A549 (cell line): Measurements from ENCODE around the gene SSH2. TPM values are rescaled to one million over a fixed set of nuclear protein-coding genes. Genes with fewer than 3 reads are reported as not detected.

Experiments
- ATAC-seq, 2 experiments: fragments of 200-7000 bp in 1 of 2; fragments of >200 bp in 1 of 2; cut with Nextera tagmentation in 1 of 2; cut with Tn5 transposase in 1 of 2; 3 replicates each; pipeline versions ENCODE4 v1.8.0 to v1.9.1; 2018 to 2020; ENCODE audit warnings: mild to moderate bottlenecking in 1 of 2, moderate library complexity in 1 of 2
- CTCF ChIA-PET: fragments of 300-600 bp; sonication (Branson Sonifier 250); formaldehyde crosslinking; extraction: SDS; loops from one replicate; lab custom pipeline; 2021; ENCODE audit warnings: antibody characterized with exemption, inconsistent platforms; lab: Yijun Ruan, JAX
- POLR2A ChIA-PET: fragments of 350-600 bp; formaldehyde crosslinking; extraction: SDS; loops from one replicate; lab custom pipeline; 2021; ENCODE audit warnings: antibody characterized with exemption, inconsistent platforms; lab: Yijun Ruan, JAX
- DNase-seq, 2 experiments: peaks; one replicate each; pipeline versions ENCODE4 v3.0.0 to v3.0.0-alpha.2; 2011 to 2016; ENCODE audit warnings: low read depth in 1 of 2, low spot score in 1 of 2
- FAIRE-seq: peaks from 2 replicates; lab custom pipeline; 2011; peaks lifted over from hg19 to GRCh38; lab: Jason Lieb, UNC
- H3K27ac ChIP-seq, 2 experiments: fragments of >200 bp; sonication (Bioruptor Twin); formaldehyde crosslinking; 3 replicates each; pipeline ENCODE4 v1.5.1; 2016 to 2017
- H3K4me1 ChIP-seq: fragments of >200 bp; sonication (Bioruptor Twin); formaldehyde crosslinking; 3 replicates; pipeline ENCODE4 v1.6.1; 2016
- H3K4me2 ChIP-seq: fragments of >200 bp; sonication (Bioruptor Twin); formaldehyde crosslinking; 3 replicates; pipeline ENCODE4 v1.6.1; 2016
- H3K4me3 ChIP-seq: fragments of >200 bp; sonication (Bioruptor Twin); formaldehyde crosslinking; 3 replicates; pipeline ENCODE4 v1.5.1; 2016
- H3K9me3 ChIP-seq: fragments of >200 bp; sonication (Bioruptor Twin); formaldehyde crosslinking; 3 replicates; pipeline ENCODE4 v1.6.1; 2016
- BCL3 ChIP-seq: fragments of >200 bp; sonication (Bioruptor Twin); formaldehyde crosslinking; IDR thresholded peaks from 3 replicates; pipeline ENCODE4 v1.6.1; 2016
- BHLHE40 ChIP-seq: IDR thresholded peaks from 2 replicates; pipeline ENCODE4 v1.6.1; 2012; ENCODE audit warnings: low read depth, low read length, inconsistent platforms
- CBX2 ChIP-seq: fragments of 200-600 bp; sonication (generic); IDR thresholded peaks from 2 replicates; pipeline ENCODE4 v1.6.1; 2016; ENCODE audit warnings: low read depth, mild to moderate bottlenecking, borderline replicate concordance
- CBX8 ChIP-seq: fragments of 200-600 bp; sonication (generic); IDR thresholded peaks from 2 replicates; pipeline ENCODE4 v1.6.1; 2016
- CHD2 ChIP-seq: fragments of 150-350 bp; IDR thresholded peaks from 2 replicates; pipeline ENCODE4 v1.6.1; 2014; ENCODE audit warnings: low read length; ENCODE audit not compliant: partially characterized antibody
- CHD4 ChIP-seq: fragments of 200-600 bp; sonication (generic); IDR thresholded peaks from 2 replicates; pipeline ENCODE4 v1.6.1; 2016; ENCODE audit warnings: antibody characterized with exemption, mild to moderate bottlenecking, borderline replicate concordance
- EHF ChIP-seq: fragments of 250-450 bp; sonication (Bioruptor Pico); IDR thresholded peaks from 2 replicates; pipeline ENCODE4 v1.5.0; 2020; ENCODE audit warnings: mild to moderate bottlenecking
- EHMT2 ChIP-seq: fragments of 200-600 bp; sonication (generic); IDR thresholded peaks from 2 replicates; pipeline ENCODE4 v1.6.1; 2016; ENCODE audit warnings: antibody characterized with exemption, low read depth, mild to moderate bottlenecking, moderate library complexity
- ESRRA ChIP-seq: fragments of 150-350 bp; IDR thresholded peaks from 2 replicates; pipeline ENCODE4 v1.6.1; 2014; ENCODE audit warnings: mild to moderate bottlenecking, low read length, borderline replicate concordance
- FOSB ChIP-seq: fragments of 250-450 bp; sonication (Bioruptor Pico); IDR thresholded peaks from 2 replicates; pipeline ENCODE4 v1.5.0; 2020; ENCODE audit warnings: mild to moderate bottlenecking, moderate library complexity
- FOSL2 ChIP-seq, 2 experiments: fragments of 450-650 bp in 1 of 2; fragments of >200 bp in 1 of 2; sonication (Bioruptor Twin) in 1 of 2; formaldehyde crosslinking; IDR thresholded peaks; 2 replicates each; pipeline versions ENCODE4 v1.5.0 to v1.6.1; 2016 to 2020; ENCODE audit warnings: mild to moderate bottlenecking in 1 of 2, moderate library complexity in 1 of 2
- FOXS1 ChIP-seq: fragments of 250-450 bp; sonication (Bioruptor Pico); IDR thresholded peaks from 2 replicates; pipeline ENCODE4 v1.5.0; 2020; ENCODE audit warnings: mild to moderate bottlenecking, moderate library complexity
- GATA3 ChIP-seq: IDR thresholded peaks from 2 replicates; pipeline ENCODE4 v1.6.1; 2012; ENCODE audit warnings: borderline replicate concordance
- HES2 ChIP-seq: fragments of >200 bp; sonication (Bioruptor Twin); formaldehyde crosslinking; IDR thresholded peaks from 2 replicates; pipeline ENCODE4 v1.6.1; 2016
- HOXB5 ChIP-seq: fragments of 250-450 bp; sonication (Bioruptor Pico); IDR thresholded peaks from 2 replicates; pipeline ENCODE4 v1.5.0; 2020; ENCODE audit warnings: mild to moderate bottlenecking, moderate library complexity
- JUNB ChIP-seq: fragments of >200 bp; sonication (Bioruptor Twin); formaldehyde crosslinking; IDR thresholded peaks from 2 replicates; pipeline ENCODE4 v1.6.1; 2016
- KDM5A ChIP-seq: fragments of 200-600 bp; sonication (generic); IDR thresholded peaks from 2 replicates; pipeline ENCODE4 v1.6.1; 2016; ENCODE audit warnings: antibody characterized with exemption, mild to moderate bottlenecking
- MAFK ChIP-seq: fragments of 450-650 bp; IDR thresholded peaks from 2 replicates; pipeline ENCODE4 v1.6.1; 2014; ENCODE audit not compliant: partially characterized antibody
- MAZ ChIP-seq: fragments of 150-350 bp; IDR thresholded peaks from 2 replicates; pipeline ENCODE4 v1.6.1; 2014; ENCODE audit warnings: antibody characterized with exemption, low read depth, low read length, borderline replicate concordance
- NFE2L2 ChIP-seq: fragments of 150-350 bp; conservative IDR thresholded peaks from 2 replicates; pipeline ENCODE4 v1.6.1; 2014; ENCODE audit warnings: low read length
- NR3C1 ChIP-seq: fragments of >200 bp; sonication (Bioruptor Twin); formaldehyde crosslinking; IDR thresholded peaks from 3 replicates; pipeline ENCODE4 v1.6.1; 2017
- POLR2A ChIP-seq: IDR thresholded peaks from 2 replicates; pipeline ENCODE4 v1.6.1; 2012; ENCODE audit warnings: mild to moderate bottlenecking, low read length
- RAD21 ChIP-seq, 2 experiments: fragments of >200 bp in 1 of 2; sonication (Bioruptor Twin) in 1 of 2; formaldehyde crosslinking in 1 of 2; IDR thresholded peaks in 1 of 2; conservative IDR thresholded peaks in 1 of 2; 2 replicates in 1 of 2; 3 replicates in 1 of 2; pipeline ENCODE4 v1.6.1; 2012 to 2018; ENCODE audit warnings: inconsistent platforms in 1 of 2
- RCOR1 ChIP-seq: fragments of 150-350 bp; IDR thresholded peaks from 2 replicates; pipeline ENCODE4 v1.6.1; 2014; ENCODE audit warnings: antibody characterized with exemption, low read length, low read depth
- RFX5 ChIP-seq: fragments of 450-650 bp; IDR thresholded peaks from 2 replicates; pipeline ENCODE4 v1.7.1; 2014; ENCODE audit warnings: antibody characterized with exemption, mild to moderate bottlenecking, moderate library complexity
- SMC3 ChIP-seq: fragments of >200 bp; sonication (Bioruptor Twin); formaldehyde crosslinking; IDR thresholded peaks from 3 replicates; pipeline ENCODE4 v1.6.1; 2018; ENCODE audit warnings: inconsistent platforms
- TP53 ChIP-seq: fragments of 250-450 bp; sonication (Bioruptor Pico); IDR thresholded peaks from 2 replicates; pipeline ENCODE4 v1.5.0; 2021; ENCODE audit warnings: mild to moderate bottlenecking, moderate library complexity
- ZC3H11A ChIP-seq: fragments of 450-650 bp; IDR thresholded peaks from 2 replicates; pipeline ENCODE4 v1.6.1; 2014; ENCODE audit warnings: antibody characterized with exemption, mild to moderate bottlenecking
- ZSCAN20 ChIP-seq: fragments of 250-450 bp; sonication (Bioruptor Pico); IDR thresholded peaks from 2 replicates; pipeline ENCODE4 v1.8.0; 2022; ENCODE audit warnings: mild to moderate bottlenecking, moderate library complexity
- WGBS: methylation state at CpG from one replicate; pipeline ENCODE4 v1.1.6; 2017; ENCODE audit errors: missing lambda C conversion rate; 5-methylcytosine and 5-hydroxymethylcytosine counted together
- polyA plus RNA-seq, 4 experiments: library from polyadenylated mRNA; depleted of rRNA in 3 of 4; stranded (reverse); fragments of >200 nt; fragmentation: RNase III in 1 of 4; extraction: RNeasy Plus Mini Kit Qiagen cat#74134 plus additional on column Dnase treatment in 1 of 4; gene quantifications; 2 replicates in 3 of 4; 3 replicates in 1 of 4; pipeline ENCODE4 v1.2.3, GENCODE V29; 2011 to 2017
- TF ChIP-seq, protein P1 (sequence below): fragments of 250-450 bp; sonication (Bioruptor Pico); IDR thresholded peaks from 2 replicates; pipeline ENCODE4 v1.5.0; 2021; ENCODE audit warnings: mild to moderate bottlenecking, moderate library complexity, borderline replicate concordance
- TF ChIP-seq, protein P2 (sequence below): fragments of 200-600 bp; sonication (generic); IDR thresholded peaks from 2 replicates; pipeline ENCODE4 v1.6.1; 2016; ENCODE audit warnings: antibody characterized with exemption, mild to moderate bottlenecking, moderate library complexity
- TF ChIP-seq, protein P3 (sequence below): IDR thresholded peaks from 2 replicates; pipeline ENCODE4 v1.6.1; 2012

The SSH2 gene
- polyA plus RNA-seq, 2 of the 4 experiments (the other 2 are of a cell fraction) = 20.7 to 24.5 TPM

- no peak for FAIRE-seq
- Histone ChIP-seq H3K4me3 (peak overlapping the region; percentile 23; the same call in 2 of the 3 replicates), H3K4me1 (peaks cover 27% of the 10 kb centered on the region), H3K4me2 (peak overlapping the region; percentile 78), H3K27ac (peak overlapping the region; percentile 67 to 77), H3K9me3 (no peaks in the 10 kb centered on the region)
- peak; percentile 7 to 41; a peak in 5 of 6 replicates for ATAC-seq
- POLR2A ChIA-PET = interaction anchor here (0.6 to 1.1 kb wide), 4 partner anchors 11 to 771 kb away, joined by 3 to 7 read pairs (median 4); partner anchors contain the start of gene ANKRD13B
- WGBS = 51% methylated on average over 12 of the region's 13 CpGs
- DNase-seq = no peak
- CTCF ChIA-PET = interaction anchor here (0.6 to 23.2 kb wide), 19 partner anchors 8 to 480 kb away, joined by 3 to 447 read pairs (median 5); partner anchors contain the start of genes ABHD15, ANKRD13B, CORO6 and TP53I13
- TF ChIP-seq FOSL2 (IDR thresholded peaks at IDR 0.05) (no peak), FOSL2 (CRISPR knock-in tag; IDR thresholded peaks at IDR 0.05) (no peak), CHD2 (no peak), FOSB (CRISPR knock-in tag) (no peak), HES2 (no peak), RCOR1 (no peak), KDM5A (no peak), RAD21 (conservative IDR thresholded peaks at IDR 0.05 in 1 of 2, IDR thresholded peaks at IDR 0.05 in 1 of 2) (no peak), CBX8 (no peak), MAZ (no peak), TP53 (CRISPR knock-in tag) (no peak), NFE2L2 (no peak), ZC3H11A (no peak), MAFK (no peak), CHD4 (no peak), GATA3 (no peak)
These were observed 316.2 kb downstream of the SSH2 start for GRCh38 chr17:29613856-29614255.

DNA sequence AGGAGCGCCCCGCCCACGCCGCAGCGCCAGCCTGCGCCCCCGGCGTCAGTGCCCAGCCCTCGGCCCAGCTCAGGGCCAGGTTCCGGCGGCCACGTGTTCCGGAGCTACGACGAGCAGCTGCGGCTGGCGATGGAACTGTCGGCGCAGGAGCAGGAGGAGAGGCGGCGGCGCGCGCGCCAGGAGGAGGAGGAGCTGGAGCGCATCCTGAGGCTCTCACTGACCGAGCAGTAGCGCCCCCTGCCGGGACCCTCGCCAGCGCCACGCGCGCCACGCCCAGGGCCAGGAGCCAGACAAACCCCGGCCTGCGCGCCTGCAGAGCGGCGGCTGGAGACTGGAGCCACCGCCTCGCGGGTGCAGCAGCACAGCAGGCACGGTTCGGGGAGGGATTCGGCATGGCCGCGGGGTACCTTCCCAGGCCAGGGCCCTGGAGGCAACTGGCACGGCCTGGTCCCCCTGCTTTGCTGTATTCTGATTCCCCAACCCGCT is 316.6 kb downstream of the SSH2 start:
- DNase-seq (peak in 1 of 2 experiments; percentile 93), ATAC-seq (peak; percentile 58 to 73), FAIRE-seq (no peak)
- Histone ChIP-seq H3K9me3 (no peaks in the 10 kb centered on the region), H3K4me3 (peak overlapping the region; percentile 23; the same call in 2 of the 3 replicates), H3K27ac (peak overlapping the region; percentile 67 to 77), H3K4me2 (peak overlapping the region; percentile 78), H3K4me1 (peaks cover 24% of the 10 kb centered on the region)
- ChIA-PET POLR2A (interaction anchor here (0.6 to 1.1 kb wide), 4 partner anchors 11 to 770 kb away, joined by 3 to 7 read pairs (median 4); partner anchors contain the start of gene ANKRD13B), CTCF (interaction anchor here (0.6 to 23.2 kb wide), 21 partner anchors 8 to 480 kb away, joined by 3 to 447 read pairs (median 5); partner anchors contain the start of genes ABHD15, ANKRD13B, CORO6 and TP53I13)
- WGBS = 45% methylated on average over 18 of the region's 50 CpGs
- TF ChIP-seq FOXS1 (CRISPR knock-in tag) = peak; percentile 42; the same call in 1 of the 2 replicates
- TF ChIP-seq SMC3 = peak; percentile 74
- 0 out of 2 replicates have a peak, but pooled peaks have one; percentile 65 for TF ChIP-seq HOXB5
- no peak for TF ChIP-seq NR3C1
- no peak for TF ChIP-seq EHF (CRISPR knock-in tag)
- TF ChIP-seq, protein P1, sequence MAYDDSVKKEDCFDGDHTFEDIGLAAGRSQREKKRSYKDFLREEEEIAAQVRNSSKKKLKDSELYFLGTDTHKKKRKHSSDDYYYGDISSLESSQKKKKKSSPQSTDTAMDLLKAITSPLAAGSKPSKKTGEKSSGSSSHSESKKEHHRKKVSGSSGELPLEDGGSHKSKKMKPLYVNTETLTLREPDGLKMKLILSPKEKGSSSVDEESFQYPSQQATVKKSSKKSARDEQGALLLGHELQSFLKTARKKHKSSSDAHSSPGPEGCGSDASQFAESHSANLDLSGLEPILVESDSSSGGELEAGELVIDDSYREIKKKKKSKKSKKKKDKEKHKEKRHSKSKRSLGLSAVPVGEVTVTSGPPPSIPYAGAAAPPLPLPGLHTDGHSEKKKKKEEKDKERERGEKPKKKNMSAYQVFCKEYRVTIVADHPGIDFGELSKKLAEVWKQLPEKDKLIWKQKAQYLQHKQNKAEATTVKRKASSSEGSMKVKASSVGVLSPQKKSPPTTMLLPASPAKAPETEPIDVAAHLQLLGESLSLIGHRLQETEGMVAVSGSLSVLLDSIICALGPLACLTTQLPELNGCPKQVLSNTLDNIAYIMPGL = no peak
- TF ChIP-seq RFX5 = no peak
- no peak for TF ChIP-seq BCL3
- no peak for TF ChIP-seq BHLHE40
- TF ChIP-seq, protein P2, sequence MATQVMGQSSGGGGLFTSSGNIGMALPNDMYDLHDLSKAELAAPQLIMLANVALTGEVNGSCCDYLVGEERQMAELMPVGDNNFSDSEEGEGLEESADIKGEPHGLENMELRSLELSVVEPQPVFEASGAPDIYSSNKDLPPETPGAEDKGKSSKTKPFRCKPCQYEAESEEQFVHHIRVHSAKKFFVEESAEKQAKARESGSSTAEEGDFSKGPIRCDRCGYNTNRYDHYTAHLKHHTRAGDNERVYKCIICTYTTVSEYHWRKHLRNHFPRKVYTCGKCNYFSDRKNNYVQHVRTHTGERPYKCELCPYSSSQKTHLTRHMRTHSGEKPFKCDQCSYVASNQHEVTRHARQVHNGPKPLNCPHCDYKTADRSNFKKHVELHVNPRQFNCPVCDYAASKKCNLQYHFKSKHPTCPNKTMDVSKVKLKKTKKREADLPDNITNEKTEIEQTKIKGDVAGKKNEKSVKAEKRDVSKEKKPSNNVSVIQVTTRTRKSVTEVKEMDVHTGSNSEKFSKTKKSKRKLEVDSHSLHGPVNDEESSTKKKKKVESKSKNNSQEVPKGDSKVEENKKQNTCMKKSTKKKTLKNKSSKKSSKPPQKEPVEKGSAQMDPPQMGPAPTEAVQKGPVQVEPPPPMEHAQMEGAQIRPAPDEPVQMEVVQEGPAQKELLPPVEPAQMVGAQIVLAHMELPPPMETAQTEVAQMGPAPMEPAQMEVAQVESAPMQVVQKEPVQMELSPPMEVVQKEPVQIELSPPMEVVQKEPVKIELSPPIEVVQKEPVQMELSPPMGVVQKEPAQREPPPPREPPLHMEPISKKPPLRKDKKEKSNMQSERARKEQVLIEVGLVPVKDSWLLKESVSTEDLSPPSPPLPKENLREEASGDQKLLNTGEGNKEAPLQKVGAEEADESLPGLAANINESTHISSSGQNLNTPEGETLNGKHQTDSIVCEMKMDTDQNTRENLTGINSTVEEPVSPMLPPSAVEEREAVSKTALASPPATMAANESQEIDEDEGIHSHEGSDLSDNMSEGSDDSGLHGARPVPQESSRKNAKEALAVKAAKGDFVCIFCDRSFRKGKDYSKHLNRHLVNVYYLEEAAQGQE = no peak
- TF ChIP-seq, protein P3, sequence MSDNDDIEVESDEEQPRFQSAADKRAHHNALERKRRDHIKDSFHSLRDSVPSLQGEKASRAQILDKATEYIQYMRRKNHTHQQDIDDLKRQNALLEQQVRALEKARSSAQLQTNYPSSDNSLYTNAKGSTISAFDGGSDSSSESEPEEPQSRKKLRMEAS = peak; percentile 99
- no peak for TF ChIP-seq CBX2
- no peak for TF ChIP-seq ESRRA
- no peak for TF ChIP-seq EHMT2
- no peak for TF ChIP-seq GATA3
- TF ChIP-seq ZSCAN20 (CRISPR knock-in tag) = no peak
- peak; percentile 24; the same call in 1 of the 2 replicates for TF ChIP-seq POLR2A
- TF ChIP-seq JUNB = no peak
